HepG2 (cell line): Measurements from ENCODE around the gene ADGRG6. TPM values are rescaled to one million over a fixed set of nuclear protein-coding genes. Genes with fewer than 3 reads are reported as not detected.

Experiments used
- BORCS8-MEF2B ChIP-seq: sonication (generic); formaldehyde crosslinking; IDR thresholded peaks from 2 replicates; pipeline ENCODE4 v1.8.0; 2022; ENCODE audit warnings: mild to moderate bottlenecking, missing genetic modification reagents
- BRD4 ChIP-seq: sonication (generic); formaldehyde crosslinking; IDR thresholded peaks from 2 replicates; pipeline ENCODE4 v1.4.0; 2020; ENCODE audit warnings: missing genetic modification reagents
- ETV5 ChIP-seq: IDR thresholded peaks from 2 replicates; pipeline ENCODE4 v1.6.1; 2018; ENCODE audit warnings: missing biosample characterization, missing genetic modification reagents, inconsistent platforms, borderline replicate concordance
- GZF1 ChIP-seq: sonication (generic); formaldehyde crosslinking; IDR thresholded peaks from 2 replicates; pipeline ENCODE4 v1.5.1; 2020; ENCODE audit warnings: mild to moderate bottlenecking, missing genetic modification reagents
- HMG20A ChIP-seq: IDR thresholded peaks from 2 replicates; pipeline ENCODE4 v1.6.1; 2016; ENCODE audit warnings: borderline replicate concordance
- KAT7 ChIP-seq: IDR thresholded peaks from 2 replicates; pipeline ENCODE4 v1.6.1; 2018; ENCODE audit warnings: borderline replicate concordance, missing compliant biosample characterization
- KDM5B ChIP-seq: sonication (generic); formaldehyde crosslinking; IDR thresholded peaks from 2 replicates; pipeline ENCODE4 v1.4.0; 2020; ENCODE audit warnings: missing genetic modification reagents, mild to moderate bottlenecking, borderline replicate concordance
- KDM6A ChIP-seq: IDR thresholded peaks from 2 replicates; pipeline ENCODE4 v1.6.1; 2016; ENCODE audit warnings: low read depth
- KLF11 ChIP-seq: IDR thresholded peaks from 2 replicates; pipeline ENCODE4 v1.6.1; 2016; ENCODE audit warnings: missing compliant biosample characterization
- KMT2B ChIP-seq: IDR thresholded peaks from 2 replicates; pipeline ENCODE4 v1.6.1; 2016; ENCODE audit warnings: missing genetic modification reagents, missing compliant biosample characterization
- MAFG ChIP-seq: sonication (generic); formaldehyde crosslinking; IDR thresholded peaks from 2 replicates; pipeline ENCODE4 v1.5.1; 2020; ENCODE audit warnings: mild to moderate bottlenecking, missing genetic modification reagents
- MED1 ChIP-seq: sonication (generic); formaldehyde crosslinking; IDR thresholded peaks from 2 replicates; pipeline ENCODE4 v1.4.0; 2020; ENCODE audit warnings: missing genetic modification reagents
- PITX1 ChIP-seq: sonication (generic); formaldehyde crosslinking; IDR thresholded peaks from 2 replicates; pipeline ENCODE4 v1.5.1; 2020; ENCODE audit warnings: mild to moderate bottlenecking, missing genetic modification reagents
- RORA ChIP-seq: sonication (generic); formaldehyde crosslinking; IDR thresholded peaks from 2 replicates; pipeline ENCODE4 v1.5.0; 2020; ENCODE audit warnings: mild to moderate bottlenecking, missing genetic modification reagents, moderate library complexity
- SUZ12 ChIP-seq: fragments of 150-350 bp; IDR thresholded peaks from 2 replicates; pipeline ENCODE4 v1.6.1; 2014; ENCODE audit warnings: low read depth, low read length
- TBX2 ChIP-seq: sonication (generic); formaldehyde crosslinking; IDR thresholded peaks from 2 replicates; pipeline ENCODE4 v1.5.0; 2020; ENCODE audit warnings: missing genetic modification reagents, mild to moderate bottlenecking, borderline replicate concordance
- ZBTB21 ChIP-seq: sonication (generic); formaldehyde crosslinking; IDR thresholded peaks from 2 replicates; pipeline ENCODE4 v1.4.0; 2020; ENCODE audit warnings: missing genetic modification reagents
- ZNF205 ChIP-seq: IDR thresholded peaks from 2 replicates; pipeline ENCODE4 v1.6.1; 2018; ENCODE audit warnings: missing biosample characterization, missing genetic modification reagents
- ZNF292 ChIP-seq: sonication (generic); formaldehyde crosslinking; IDR thresholded peaks from 2 replicates; pipeline ENCODE4 v1.8.1; 2022; ENCODE audit warnings: mild to moderate bottlenecking, low read depth, missing genetic modification reagents, borderline replicate concordance
- ZNF556 ChIP-seq: sonication (generic); formaldehyde crosslinking; IDR thresholded peaks from 2 replicates; pipeline ENCODE4 v1.4.0; 2020; ENCODE audit warnings: mild to moderate bottlenecking, missing genetic modification reagents, borderline replicate concordance
- ZNF558 ChIP-seq: sonication (generic); formaldehyde crosslinking; IDR thresholded peaks from 2 replicates; pipeline ENCODE4 v1.9.0; 2022; ENCODE audit warnings: mild to moderate bottlenecking, missing genetic modification reagents, borderline replicate concordance
- polyA plus RNA-seq, 8 experiments: library from polyadenylated mRNA; depleted of rRNA in 3 of 8; stranded (reverse) in 7 of 8; unstranded in 1 of 8; fragments of >200 nt; fragmentation: Illumina TruSeq in 4 of 8; extraction: Trizol in 4 of 8; gene quantifications; 2 replicates each; pipeline versions ENCODE4 v1.2.1 to v1.2.3, GENCODE V29; 2011 to 2016; ENCODE audit warnings: low read depth in 4 of 8, missing spikeins in 1 of 8, mixed read lengths in 1 of 8; ENCODE audit not compliant: insufficient read depth in 1 of 8
- total RNA-seq, 5 experiments: library from RNA; depleted of rRNA; stranded (reverse); fragments of >200 nt; fragmentation: Illumina TruSeq; extraction: Trizol; gene quantifications; 2 replicates each; pipeline ENCODE4 v1.2.3, GENCODE V29; 2016; ENCODE audit warnings: low read depth in 1 of 5
- TF ChIP-seq, protein P1 (sequence below): IDR thresholded peaks from 2 replicates; pipeline ENCODE4 v1.6.1; 2016; ENCODE audit warnings: mild to moderate bottlenecking, missing biosample characterization, missing genetic modification reagents
- TF ChIP-seq, protein P2 (sequence below): sonication (generic); formaldehyde crosslinking; IDR thresholded peaks from 2 replicates; pipeline ENCODE4 v1.5.0; 2020; ENCODE audit warnings: mild to moderate bottlenecking, missing genetic modification reagents, moderate library complexity
- TF ChIP-seq, protein P3 (sequence below): sonication (generic); formaldehyde crosslinking; IDR thresholded peaks from 2 replicates; pipeline ENCODE4 v1.8.0; 2022; ENCODE audit warnings: missing genetic modification reagents, mild to moderate bottlenecking, moderate library complexity, borderline replicate concordance
- TF ChIP-seq, protein P4 (sequence below): sonication (generic); formaldehyde crosslinking; IDR thresholded peaks from 2 replicates; pipeline ENCODE4 v1.8.1; 2022; ENCODE audit warnings: low read depth, mild to moderate bottlenecking, missing genetic modification reagents

Gene ADGRG6
- total and polyA plus RNA-seq, 2 of the 13 experiments (the other 11 are each of a cell fraction or from before 2014, with no cell fraction given) = 129 to 249 TPM

DNA sequence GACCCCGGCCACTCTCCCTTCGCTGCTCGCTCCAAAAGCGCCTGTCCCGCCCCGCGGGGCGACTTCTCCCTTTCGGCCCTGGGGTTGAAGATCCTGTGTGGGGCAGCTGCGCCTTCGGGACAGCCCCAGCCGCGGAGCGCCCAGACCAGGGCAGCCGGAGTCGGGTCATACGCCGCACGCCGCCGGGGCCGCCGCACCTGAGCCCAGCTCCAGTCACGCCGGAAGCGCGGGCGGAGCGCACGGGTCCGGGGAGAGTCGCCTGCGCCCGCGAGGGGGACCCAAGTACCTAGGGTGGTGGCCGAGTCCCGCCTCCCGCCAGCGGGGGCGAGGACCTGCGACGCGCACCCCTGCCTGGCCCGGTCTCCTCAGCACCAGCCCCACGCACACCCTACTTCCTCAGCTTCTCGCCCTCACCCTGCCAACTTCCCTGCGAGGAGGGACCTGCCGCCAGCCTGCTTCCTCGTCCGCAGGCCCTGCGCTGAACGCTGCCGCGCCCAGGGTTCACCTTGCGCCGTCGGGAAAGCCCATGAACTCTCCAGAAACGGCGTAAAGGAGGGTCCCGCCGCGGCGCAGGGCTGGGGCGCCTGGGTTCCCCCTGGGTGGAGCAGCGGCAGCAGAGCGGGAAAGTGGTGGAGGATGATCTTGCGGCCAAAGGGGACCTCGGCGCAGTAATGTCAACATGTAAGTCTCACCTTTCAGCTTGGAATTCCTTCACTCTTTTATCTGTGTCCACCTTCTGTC lies at the start of gene ADGRG6 (continued):
- TF ChIP-seq, protein P1, sequence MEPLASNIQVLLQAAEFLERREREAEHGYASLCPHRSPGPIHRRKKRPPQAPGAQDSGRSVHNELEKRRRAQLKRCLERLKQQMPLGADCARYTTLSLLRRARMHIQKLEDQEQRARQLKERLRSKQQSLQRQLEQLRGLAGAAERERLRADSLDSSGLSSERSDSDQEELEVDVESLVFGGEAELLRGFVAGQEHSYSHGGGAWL = peak; percentile 95
- no peak for TF ChIP-seq MAFG (CRISPR knock-in tag)
- TF ChIP-seq MED1 (CRISPR knock-in tag) = peak; percentile 93
- TF ChIP-seq RORA (CRISPR knock-in tag) = no peak
- TF ChIP-seq, protein P2, sequence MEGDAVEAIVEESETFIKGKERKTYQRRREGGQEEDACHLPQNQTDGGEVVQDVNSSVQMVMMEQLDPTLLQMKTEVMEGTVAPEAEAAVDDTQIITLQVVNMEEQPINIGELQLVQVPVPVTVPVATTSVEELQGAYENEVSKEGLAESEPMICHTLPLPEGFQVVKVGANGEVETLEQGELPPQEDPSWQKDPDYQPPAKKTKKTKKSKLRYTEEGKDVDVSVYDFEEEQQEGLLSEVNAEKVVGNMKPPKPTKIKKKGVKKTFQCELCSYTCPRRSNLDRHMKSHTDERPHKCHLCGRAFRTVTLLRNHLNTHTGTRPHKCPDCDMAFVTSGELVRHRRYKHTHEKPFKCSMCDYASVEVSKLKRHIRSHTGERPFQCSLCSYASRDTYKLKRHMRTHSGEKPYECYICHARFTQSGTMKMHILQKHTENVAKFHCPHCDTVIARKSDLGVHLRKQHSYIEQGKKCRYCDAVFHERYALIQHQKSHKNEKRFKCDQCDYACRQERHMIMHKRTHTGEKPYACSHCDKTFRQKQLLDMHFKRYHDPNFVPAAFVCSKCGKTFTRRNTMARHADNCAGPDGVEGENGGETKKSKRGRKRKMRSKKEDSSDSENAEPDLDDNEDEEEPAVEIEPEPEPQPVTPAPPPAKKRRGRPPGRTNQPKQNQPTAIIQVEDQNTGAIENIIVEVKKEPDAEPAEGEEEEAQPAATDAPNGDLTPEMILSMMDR (CRISPR knock-in tag) = peak; percentile 84
- TF ChIP-seq TBX2 (CRISPR knock-in tag) = peak; percentile 95
- peak; percentile 100 for TF ChIP-seq BRD4
- peak; percentile 86 for TF ChIP-seq ZNF205
- TF ChIP-seq ZBTB21 (CRISPR knock-in tag) = no peak
- peak; percentile 98 for TF ChIP-seq ETV5 (CRISPR knock-in tag)
- TF ChIP-seq KDM6A (CRISPR knock-in tag) = no peak
- TF ChIP-seq PITX1 = no peak; the same call in 1 of the 2 replicates
- peak; percentile 99 for TF ChIP-seq KAT7 (CRISPR knock-in tag)
- peak; percentile 66 for TF ChIP-seq ZNF292
- peak; percentile 90 for TF ChIP-seq KMT2B (CRISPR knock-in tag)
- peak; percentile 98 for TF ChIP-seq ZNF558 (CRISPR knock-in tag)
- TF ChIP-seq, protein P3, sequence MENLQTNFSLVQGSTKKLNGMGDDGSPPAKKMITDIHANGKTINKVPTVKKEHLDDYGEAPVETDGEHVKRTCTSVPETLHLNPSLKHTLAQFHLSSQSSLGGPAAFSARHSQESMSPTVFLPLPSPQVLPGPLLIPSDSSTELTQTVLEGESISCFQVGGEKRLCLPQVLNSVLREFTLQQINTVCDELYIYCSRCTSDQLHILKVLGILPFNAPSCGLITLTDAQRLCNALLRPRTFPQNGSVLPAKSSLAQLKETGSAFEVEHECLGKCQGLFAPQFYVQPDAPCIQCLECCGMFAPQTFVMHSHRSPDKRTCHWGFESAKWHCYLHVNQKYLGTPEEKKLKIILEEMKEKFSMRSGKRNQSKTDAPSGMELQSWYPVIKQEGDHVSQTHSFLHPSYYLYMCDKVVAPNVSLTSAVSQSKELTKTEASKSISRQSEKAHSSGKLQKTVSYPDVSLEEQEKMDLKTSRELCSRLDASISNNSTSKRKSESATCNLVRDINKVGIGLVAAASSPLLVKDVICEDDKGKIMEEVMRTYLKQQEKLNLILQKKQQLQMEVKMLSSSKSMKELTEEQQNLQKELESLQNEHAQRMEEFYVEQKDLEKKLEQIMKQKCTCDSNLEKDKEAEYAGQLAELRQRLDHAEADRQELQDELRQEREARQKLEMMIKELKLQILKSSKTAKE (CRISPR knock-in tag) = peak; percentile 76
- no peak; the same call in 1 of the 2 replicates for TF ChIP-seq ZNF556 (CRISPR knock-in tag)
- TF ChIP-seq, protein P4, sequence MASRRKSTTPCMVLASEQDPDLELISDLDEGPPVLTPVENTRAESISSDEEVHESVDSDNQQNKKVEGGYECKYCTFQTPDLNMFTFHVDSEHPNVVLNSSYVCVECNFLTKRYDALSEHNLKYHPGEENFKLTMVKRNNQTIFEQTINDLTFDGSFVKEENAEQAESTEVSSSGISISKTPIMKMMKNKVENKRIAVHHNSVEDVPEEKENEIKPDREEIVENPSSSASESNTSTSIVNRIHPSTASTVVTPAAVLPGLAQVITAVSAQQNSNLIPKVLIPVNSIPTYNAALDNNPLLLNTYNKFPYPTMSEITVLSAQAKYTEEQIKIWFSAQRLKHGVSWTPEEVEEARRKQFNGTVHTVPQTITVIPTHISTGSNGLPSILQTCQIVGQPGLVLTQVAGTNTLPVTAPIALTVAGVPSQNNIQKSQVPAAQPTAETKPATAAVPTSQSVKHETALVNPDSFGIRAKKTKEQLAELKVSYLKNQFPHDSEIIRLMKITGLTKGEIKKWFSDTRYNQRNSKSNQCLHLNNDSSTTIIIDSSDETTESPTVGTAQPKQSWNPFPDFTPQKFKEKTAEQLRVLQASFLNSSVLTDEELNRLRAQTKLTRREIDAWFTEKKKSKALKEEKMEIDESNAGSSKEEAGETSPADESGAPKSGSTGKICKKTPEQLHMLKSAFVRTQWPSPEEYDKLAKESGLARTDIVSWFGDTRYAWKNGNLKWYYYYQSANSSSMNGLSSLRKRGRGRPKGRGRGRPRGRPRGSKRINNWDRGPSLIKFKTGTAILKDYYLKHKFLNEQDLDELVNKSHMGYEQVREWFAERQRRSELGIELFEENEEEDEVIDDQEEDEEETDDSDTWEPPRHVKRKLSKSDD (CRISPR knock-in tag) = no peak
- TF ChIP-seq HMG20A (CRISPR knock-in tag) = 0 out of 2 replicates have a peak, but pooled peaks have one; percentile 38
- TF ChIP-seq KLF11 (CRISPR knock-in tag) = peak; percentile 6; the same call in 1 of the 2 replicates
- no peak for TF ChIP-seq SUZ12
- TF ChIP-seq KDM5B = peak; percentile 95; the same call in 1 of the 2 replicates
- peak; percentile 78 for TF ChIP-seq GZF1 (CRISPR knock-in tag)
- TF ChIP-seq BORCS8-MEF2B = peak; percentile 97
